Effector memory CD4-positive, alpha-beta T cell (primary cell): Measurements from ENCODE around the gene CSF3R.
"Not testable (repeated sequence)": the region's sequence is repeated elsewhere in the genome, so short reads cannot be mapped to it uniquely, and the experiment has no call there.

Experiments
- DNase-seq, 3 donors: peaks; one replicate each; pipeline ENCODE4 v3.0.0-alpha.2; 2020
- H3K27ac ChIP-seq: 2 replicates; pipeline ENCODE4 v1.7.0; 2013; ENCODE audit warnings: mild to moderate bottlenecking, low read length, moderate library complexity; ENCODE audit not compliant: insufficient read depth, poor library complexity, severe bottlenecking
- H3K27me3 ChIP-seq: replicated peaks from 2 replicates; pipeline ENCODE4 v1.7.0; 2013; ENCODE audit warnings: mild to moderate bottlenecking, low read length; ENCODE audit not compliant: insufficient read depth, control insufficient read depth, poor library complexity, severe bottlenecking
- H3K36me3 ChIP-seq: 2 replicates; pipeline ENCODE4 v1.7.0; 2013; ENCODE audit warnings: mild to moderate bottlenecking, low read length, moderate library complexity; ENCODE audit not compliant: control insufficient read depth, insufficient read depth
- H3K4me1 ChIP-seq: 2 replicates; pipeline ENCODE4 v1.7.0; 2013; ENCODE audit warnings: low read length, mild to moderate bottlenecking; ENCODE audit not compliant: control insufficient read depth, insufficient read depth, poor library complexity, severe bottlenecking
- H3K4me3 ChIP-seq: 2 replicates; pipeline ENCODE4 v1.7.0; 2013; ENCODE audit warnings: low read length, low read depth, mild to moderate bottlenecking; ENCODE audit not compliant: insufficient read depth, poor library complexity, severe bottlenecking
- H3K9me3 ChIP-seq: 2 replicates; pipeline ENCODE4 v1.7.0; 2013; ENCODE audit warnings: mild to moderate bottlenecking, low read length, moderate library complexity; ENCODE audit not compliant: control insufficient read depth

Gene CSF3R

DNA sequence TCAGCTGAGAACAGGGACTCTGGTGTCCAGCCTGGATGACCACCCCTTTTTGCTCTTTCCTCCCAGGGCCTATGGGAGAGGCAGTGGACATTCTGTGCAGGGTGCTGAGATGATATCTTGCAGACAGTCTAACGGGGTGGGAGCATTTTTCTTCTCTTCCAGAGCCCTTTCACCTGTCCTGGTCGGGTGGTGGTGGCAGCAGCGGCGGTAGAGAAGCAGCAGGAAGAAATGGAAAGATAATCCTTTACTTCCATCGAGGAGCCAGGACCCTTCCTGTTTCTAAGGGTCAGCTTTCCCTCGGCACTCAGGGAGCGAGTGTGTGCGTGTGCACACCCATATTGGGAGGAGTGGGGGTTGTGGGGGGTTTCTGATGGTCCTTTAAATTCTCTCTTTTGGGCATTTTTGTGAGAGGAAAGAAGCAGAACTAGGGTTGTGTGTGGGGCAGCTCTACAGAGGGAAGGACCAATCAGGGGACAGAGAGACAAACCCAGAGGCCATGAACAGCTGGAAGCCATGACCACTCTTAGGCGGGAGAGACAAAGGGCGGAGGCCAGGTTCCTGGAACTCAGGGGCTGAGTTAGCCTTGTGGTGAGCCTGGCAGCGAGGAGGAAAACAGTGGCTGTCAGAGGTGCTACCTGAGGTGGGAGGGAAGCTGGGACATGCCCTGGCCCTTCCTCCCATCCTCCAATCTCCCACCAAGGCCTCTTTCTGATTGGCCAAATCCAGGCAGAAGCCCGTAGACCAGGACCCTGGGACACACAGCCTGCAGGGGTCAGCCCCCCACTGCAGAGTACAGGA, 31.2 kb upstream of the CSF3R start:
- Histone ChIP-seq H3K4me3 (no peak overlapping the region), H3K4me1 (no peaks in the 10 kb centered on the region), H3K36me3 (no peaks in the 10 kb centered on the region), H3K27me3 (no peaks in the 10 kb centered on the region), H3K27ac (no peak overlapping the region), H3K9me3 (no peaks in the 10 kb centered on the region)
- no peak for DNase-seq

DNA sequence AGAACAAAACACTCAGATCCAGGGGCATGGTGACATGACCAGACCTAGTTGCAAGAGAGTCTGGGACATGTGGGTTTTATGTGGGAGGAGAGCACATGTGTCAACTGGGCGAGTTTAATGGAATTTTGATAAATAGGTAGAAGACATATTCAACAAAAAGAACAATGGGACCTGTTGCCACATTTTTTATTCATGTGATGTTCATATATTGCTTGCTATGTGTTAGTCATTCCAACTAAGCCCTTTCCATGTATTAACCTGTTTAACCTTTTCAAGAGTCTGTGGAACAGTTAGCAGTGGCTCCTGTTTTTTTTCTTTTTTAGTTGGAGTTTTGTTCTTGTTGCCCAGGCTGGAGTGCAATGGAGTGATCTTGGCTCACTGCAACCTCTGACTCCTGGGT, 30.1 kb upstream of the CSF3R start:
- Histone ChIP-seq H3K27ac (no peak overlapping the region), H3K4me3 (no peak overlapping the region), H3K36me3 (no peaks in the 10 kb centered on the region), H3K27me3 (no peaks in the 10 kb centered on the region), H3K9me3 (no peaks in the 10 kb centered on the region), H3K4me1 (no peaks in the 10 kb centered on the region)
- no peak for DNase-seq

DNA sequence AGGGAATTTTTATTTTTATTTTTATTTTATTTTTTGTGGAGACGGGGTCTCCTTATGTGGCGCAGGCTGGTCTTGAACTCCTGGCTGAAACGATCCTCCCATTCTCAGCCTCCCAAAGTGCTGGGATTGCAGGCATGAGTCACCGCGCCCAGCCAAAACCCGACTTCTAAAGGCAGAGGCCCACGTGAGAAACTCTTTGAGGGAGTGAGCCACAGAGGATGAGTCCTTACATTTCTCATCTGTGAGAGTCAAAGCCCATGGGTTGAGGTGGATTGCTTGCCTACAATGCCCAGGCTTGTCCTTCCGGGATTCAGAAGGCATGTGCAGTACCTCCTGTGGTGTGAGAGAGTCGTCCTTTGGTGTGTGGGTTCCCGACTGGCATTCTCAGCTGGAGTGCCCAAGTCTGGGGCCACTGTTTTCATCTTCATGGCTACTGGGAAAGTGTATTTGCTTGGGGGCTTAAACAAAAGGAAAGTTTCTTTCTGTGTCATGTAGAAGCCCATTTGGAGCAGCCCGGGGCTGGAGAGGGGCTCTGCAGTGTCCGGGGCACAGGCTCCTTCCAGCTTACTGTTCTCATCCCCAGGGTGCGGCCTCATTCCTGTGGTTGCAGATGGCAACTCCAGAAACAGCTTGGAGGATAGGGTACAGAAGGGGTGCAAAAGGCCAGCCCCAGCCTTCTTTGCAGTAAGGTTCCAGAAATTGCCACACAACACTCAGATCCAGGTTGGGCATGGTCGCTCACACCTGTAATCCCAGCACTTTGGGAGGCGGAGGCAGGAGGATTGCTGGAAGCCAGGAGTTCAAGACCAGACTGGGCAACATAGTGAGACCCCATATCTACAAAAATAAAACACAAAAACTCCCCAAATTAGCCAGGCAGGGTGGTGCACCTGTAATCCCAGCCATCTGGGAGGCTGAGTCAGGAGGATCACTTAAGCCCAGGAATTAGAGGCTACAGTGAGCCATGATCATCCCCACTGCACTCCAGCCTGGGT, 29.4 kb upstream of the CSF3R start:
- H3K36me3 ChIP-seq = no peaks in the 10 kb centered on the region
- H3K27me3 ChIP-seq = no peaks in the 10 kb centered on the region
- no peaks in the 10 kb centered on the region for H3K4me1 ChIP-seq
- no peaks in the 10 kb centered on the region for H3K9me3 ChIP-seq
- H3K27ac ChIP-seq = no peak overlapping the region
- no peak overlapping the region for H3K4me3 ChIP-seq
- DNase-seq = no peak

DNA sequence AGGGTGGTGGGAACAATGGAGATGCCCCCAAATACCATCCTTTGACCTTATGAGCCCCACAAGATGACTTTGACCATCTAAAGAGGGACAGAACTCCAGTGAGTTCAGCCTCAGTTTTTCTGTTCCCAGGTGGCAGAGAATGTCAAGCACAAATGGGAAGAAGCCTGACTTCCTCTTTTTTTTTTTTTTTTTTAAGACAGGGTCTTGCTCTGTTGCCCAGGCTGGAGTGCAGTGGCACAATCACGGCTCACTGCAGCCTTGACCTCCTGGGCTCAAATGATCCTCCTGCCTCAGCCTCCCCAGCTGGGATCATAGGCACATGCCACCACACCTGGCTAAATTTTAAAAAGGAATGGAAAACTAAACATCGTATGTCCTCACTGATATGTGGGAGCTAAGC, 28.5 kb upstream of the CSF3R start:
- H3K27ac ChIP-seq, H3K27me3 ChIP-seq, DNase-seq, H3K36me3 ChIP-seq, H3K9me3 ChIP-seq, H3K4me3 ChIP-seq, H3K4me1 ChIP-seq: not testable (repeated sequence)

- Histone ChIP-seq H3K4me3 (no peak overlapping the region), H3K27me3 (no peaks in the 10 kb centered on the region), H3K4me1 (no peaks in the 10 kb centered on the region), H3K36me3 (no peaks in the 10 kb centered on the region), H3K27ac (no peak overlapping the region), H3K9me3 (no peaks in the 10 kb centered on the region)
- no peak for DNase-seq
Observed at GRCh38 chr1:36510418-36510817, 27.7 kb upstream of the CSF3R start.

GRCh38 chr1:36508257-36508656, 25.5 kb upstream of the CSF3R start:
- no peak overlapping the region for H3K4me3 ChIP-seq
- no peaks in the 10 kb centered on the region for H3K4me1 ChIP-seq
- H3K27ac ChIP-seq = no peak overlapping the region
- H3K27me3 ChIP-seq = no peaks in the 10 kb centered on the region
- no peaks in the 10 kb centered on the region for H3K36me3 ChIP-seq
- H3K9me3 ChIP-seq = no peaks in the 10 kb centered on the region
- DNase-seq = no peak

DNA sequence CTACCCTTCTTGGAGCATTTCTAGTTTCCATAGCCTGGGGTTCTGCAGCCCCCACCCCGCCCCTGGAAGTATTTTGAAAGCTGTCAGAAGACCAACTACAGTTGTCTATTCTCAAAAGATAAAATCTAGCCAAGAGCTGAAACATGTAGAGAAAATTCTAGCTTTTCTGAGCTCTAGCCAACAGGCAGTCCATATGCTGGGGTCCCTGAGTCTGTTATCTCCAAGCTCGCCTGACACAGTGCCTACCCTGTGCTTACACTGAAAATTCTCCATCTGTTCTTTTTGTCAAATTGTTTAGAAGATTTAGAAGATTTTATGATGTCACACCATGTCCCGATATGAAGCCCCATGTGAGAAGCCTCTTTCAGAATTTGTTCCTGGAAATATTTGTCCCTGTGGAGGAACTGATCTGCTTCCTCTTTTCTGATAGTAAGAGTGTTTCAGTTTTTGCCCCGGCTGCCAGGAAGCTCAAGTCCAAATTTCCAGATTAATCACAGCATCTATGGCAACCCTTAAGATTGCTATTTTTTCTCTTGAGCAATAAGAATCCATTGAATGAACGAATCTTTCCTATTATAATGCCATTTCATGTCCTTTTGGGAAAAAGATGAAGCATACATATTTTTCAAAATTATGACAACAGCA, 23.7 kb upstream of the CSF3R start:
- DNase-seq = no peak
- H3K27ac ChIP-seq = no peak overlapping the region
- H3K4me3 ChIP-seq = no peak overlapping the region

DNA sequence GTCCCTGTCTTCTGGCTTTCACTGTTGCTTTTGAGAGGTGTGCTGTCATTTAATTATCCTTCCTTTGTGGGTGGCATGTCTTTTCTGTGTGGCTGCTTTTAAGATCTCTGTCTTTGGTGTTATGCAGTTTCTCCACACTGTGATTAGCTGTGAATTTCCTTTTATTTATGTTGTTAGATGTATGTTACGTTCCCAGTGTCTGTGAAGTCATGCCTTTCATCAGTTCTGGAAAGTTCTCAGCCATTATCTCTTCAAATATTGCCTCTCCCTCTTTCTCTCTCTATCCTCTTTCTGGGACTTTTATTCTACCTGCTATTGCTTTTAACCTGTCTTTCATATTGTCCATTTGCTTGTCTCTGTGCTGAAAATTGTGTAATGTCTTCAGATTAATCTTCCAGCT, 21.0 kb upstream of the CSF3R start:
- H3K27me3 ChIP-seq = no peaks in the 10 kb centered on the region

More for the DNA sequence above, 23.7 kb upstream of the CSF3R start:
- Histone ChIP-seq H3K27me3 (no peaks in the 10 kb centered on the region), H3K4me1 (no peaks in the 10 kb centered on the region), H3K9me3 (no peaks in the 10 kb centered on the region), H3K36me3 (no peaks in the 10 kb centered on the region)

GRCh38 chr1:36503159-36503558, 20.4 kb upstream of the CSF3R start:
- H3K9me3 ChIP-seq = no peaks in the 10 kb centered on the region
- no peak overlapping the region for H3K4me3 ChIP-seq
- no peak overlapping the region for H3K27ac ChIP-seq
- no peak for DNase-seq
- no peaks in the 10 kb centered on the region for H3K36me3 ChIP-seq
- no peaks in the 10 kb centered on the region for H3K4me1 ChIP-seq
- H3K27me3 ChIP-seq = no peaks in the 10 kb centered on the region

More for the DNA sequence above, 21.0 kb upstream of the CSF3R start:
- Histone ChIP-seq H3K27ac (no peak overlapping the region), H3K4me1 (no peaks in the 10 kb centered on the region), H3K4me3 (no peak overlapping the region), H3K9me3 (no peaks in the 10 kb centered on the region), H3K36me3 (no peaks in the 10 kb centered on the region)
- no peak for DNase-seq
